HEK293 (cell line): ENCODE measurements around the gene LPP.

ENCODE experiments used
- CTCF ChIA-PET: fragments of 350-600 bp; formaldehyde crosslinking; extraction: SDS; loops from one replicate; lab custom pipeline; 2021; ENCODE audit warnings: antibody characterized with exemption; lab: Yijun Ruan, JAX
- POLR2A ChIA-PET: fragments of 300-600 bp; formaldehyde crosslinking; extraction: SDS; loops from one replicate; lab custom pipeline; 2020; ENCODE audit warnings: antibody characterized with exemption, inconsistent platforms; lab: Yijun Ruan, JAX
- H3K27ac ChIP-seq: fragments of 200-500 bp; sonication (Bioruptor generic); 2 replicates; pipeline ENCODE4 v1.5.1; 2014; ENCODE audit warnings: low read depth, low read length, control low read depth, inconsistent platforms; ENCODE audit errors: extremely low read depth
- H3K36me3 ChIP-seq, 2 experiments: fragments of 200-500 bp in 1 of 2; sonication (Bioruptor generic) in 1 of 2; 1 replicate in 1 of 2; 2 replicates in 1 of 2; pipeline ENCODE4 v1.5.1; 2014 to 2017; ENCODE audit warnings: inconsistent platforms in 2 of 2, low read length in 2 of 2; ENCODE audit not compliant: control insufficient read depth in 2 of 2, insufficient read depth in 1 of 2
- H3K4me1 ChIP-seq: fragments of 200-500 bp; sonication (Bioruptor generic); 2 replicates; pipeline ENCODE4 v1.5.1; 2014; ENCODE audit warnings: mild to moderate bottlenecking, low read length, inconsistent platforms; ENCODE audit not compliant: control insufficient read depth, insufficient read depth
- H3K4me3 ChIP-seq: 2 replicates; pipeline ENCODE4 v1.5.1; 2011; ENCODE audit warnings: low read depth, mild to moderate bottlenecking, control low read depth, low read length, moderate library complexity
- H3K9me3 ChIP-seq: fragments of 200-500 bp; sonication (Bioruptor generic); 2 replicates; pipeline ENCODE4 v1.5.1; 2014; ENCODE audit warnings: low read depth, low read length, inconsistent platforms; ENCODE audit not compliant: control insufficient read depth, insufficient read depth
- EGR2 ChIP-seq: fragments of 450-650 bp; formaldehyde crosslinking; IDR thresholded peaks from 2 replicates; pipeline ENCODE4 v1.5.1; 2016; ENCODE audit warnings: low read depth, missing biosample characterization, missing genetic modification characterization
- KLF9 ChIP-seq: fragments of 450-650 bp; formaldehyde crosslinking; IDR thresholded peaks from 2 replicates; pipeline ENCODE4 v1.5.1; 2016; ENCODE audit warnings: missing biosample characterization, missing genetic modification characterization, low read depth
- MEIS1 ChIP-seq: sonication (generic); formaldehyde crosslinking; IDR thresholded peaks from 2 replicates; pipeline ENCODE4 v1.8.1; 2022; ENCODE audit warnings: missing genetic modification reagents, mild to moderate bottlenecking, borderline replicate concordance
- OVOL3 ChIP-seq: fragments of 450-650 bp; formaldehyde crosslinking; IDR thresholded peaks from 2 replicates; pipeline ENCODE4 v1.5.1; 2016; ENCODE audit warnings: missing biosample characterization, missing genetic modification characterization
- SP2 ChIP-seq: fragments of 450-650 bp; formaldehyde crosslinking; IDR thresholded peaks from 2 replicates; pipeline ENCODE4 v1.5.1; 2016; ENCODE audit warnings: missing biosample characterization, missing genetic modification characterization
- TRIM28 ChIP-seq: IDR thresholded peaks from 2 replicates; pipeline ENCODE4 v1.6.1; 2011; ENCODE audit warnings: low read length, control low read depth, borderline replicate concordance
- ZBTB17 ChIP-seq: fragments of 450-650 bp; formaldehyde crosslinking; IDR thresholded peaks from 2 replicates; pipeline ENCODE4 v1.5.1; 2016; ENCODE audit warnings: missing biosample characterization, missing genetic modification characterization
- ZBTB20 ChIP-seq: fragments of 450-650 bp; formaldehyde crosslinking; IDR thresholded peaks from 2 replicates; pipeline ENCODE4 v1.5.1; 2016; ENCODE audit warnings: missing biosample characterization, missing genetic modification characterization
- ZBTB44 ChIP-seq: fragments of 450-650 bp; IDR thresholded peaks from 2 replicates; pipeline ENCODE4 v1.5.1; 2018; ENCODE audit warnings: missing biosample characterization, mild to moderate bottlenecking, missing genetic modification characterization
- ZBTB8A ChIP-seq: fragments of 450-650 bp; formaldehyde crosslinking; IDR thresholded peaks from 2 replicates; pipeline ENCODE4 v1.5.1; 2016; ENCODE audit warnings: missing biosample characterization, missing genetic modification characterization
- ZNF112 ChIP-seq: fragments of 450-650 bp; formaldehyde crosslinking; IDR thresholded peaks from 2 replicates; pipeline ENCODE4 v1.5.0; 2017; ENCODE audit warnings: missing biosample characterization, missing genetic modification characterization
- ZNF121 ChIP-seq: fragments of 450-650 bp; formaldehyde crosslinking; IDR thresholded peaks from 2 replicates; pipeline ENCODE4 v1.5.1; 2016; ENCODE audit warnings: missing biosample characterization, missing genetic modification characterization
- ZNF132 ChIP-seq: fragments of 450-650 bp; formaldehyde crosslinking; IDR thresholded peaks from 2 replicates; pipeline ENCODE4 v1.5.1; 2017; ENCODE audit warnings: missing biosample characterization, missing genetic modification characterization, borderline replicate concordance
- ZNF202 ChIP-seq: fragments of 450-650 bp; formaldehyde crosslinking; IDR thresholded peaks from 2 replicates; pipeline ENCODE4 v1.5.1; 2016; ENCODE audit warnings: missing biosample characterization, missing genetic modification characterization, borderline replicate concordance
- ZNF311 ChIP-seq: fragments of 450-650 bp; formaldehyde crosslinking; IDR thresholded peaks from 2 replicates; pipeline ENCODE4 v1.5.1; 2017; ENCODE audit warnings: missing biosample characterization, missing genetic modification characterization, borderline replicate concordance
- ZNF404 ChIP-seq: fragments of 450-650 bp; formaldehyde crosslinking; IDR thresholded peaks from 2 replicates; pipeline ENCODE4 v1.5.1; 2017; ENCODE audit warnings: missing biosample characterization, missing genetic modification characterization
- ZNF48 ChIP-seq: fragments of 450-650 bp; formaldehyde crosslinking; IDR thresholded peaks from 2 replicates; pipeline ENCODE4 v1.5.1; 2016; ENCODE audit warnings: missing biosample characterization, missing genetic modification characterization
- ZNF513 ChIP-seq: fragments of 450-650 bp; IDR thresholded peaks from 2 replicates; pipeline ENCODE4 v1.5.1; 2018; ENCODE audit warnings: missing biosample characterization, missing genetic modification characterization
- ZNF600 ChIP-seq: fragments of 450-650 bp; formaldehyde crosslinking; IDR thresholded peaks from 2 replicates; pipeline ENCODE4 v1.5.1; 2016; ENCODE audit warnings: missing biosample characterization, missing genetic modification characterization
- ZNF610 ChIP-seq: fragments of 450-650 bp; formaldehyde crosslinking; IDR thresholded peaks from 2 replicates; pipeline ENCODE4 v1.5.1; 2016; ENCODE audit warnings: missing biosample characterization, missing genetic modification characterization, borderline replicate concordance
- ZNF621 ChIP-seq: fragments of 450-650 bp; formaldehyde crosslinking; IDR thresholded peaks from 2 replicates; pipeline ENCODE4 v1.5.1; 2017; ENCODE audit warnings: missing biosample characterization, missing genetic modification characterization
- ZNF626 ChIP-seq: fragments of 450-650 bp; sonication (Bioruptor Pico); formaldehyde crosslinking; IDR thresholded peaks from 2 replicates; pipeline ENCODE4 v1.5.1; 2018; ENCODE audit warnings: missing biosample characterization, missing genetic modification characterization, inconsistent platforms
- ZNF629 ChIP-seq: fragments of 450-650 bp; formaldehyde crosslinking; IDR thresholded peaks from 2 replicates; pipeline ENCODE4 v1.5.1; 2017; ENCODE audit warnings: missing biosample characterization, missing genetic modification characterization
- ZSCAN16 ChIP-seq: fragments of 450-650 bp; formaldehyde crosslinking; IDR thresholded peaks from 2 replicates; pipeline ENCODE4 v1.5.1; 2016; ENCODE audit warnings: missing biosample characterization, missing genetic modification characterization
- TF ChIP-seq, protein P1 (sequence below): fragments of 450-650 bp; formaldehyde crosslinking; IDR thresholded peaks from 2 replicates; pipeline ENCODE4 v1.5.1; 2016; ENCODE audit warnings: missing biosample characterization, missing genetic modification characterization, low read depth
- TF ChIP-seq, protein P2 (sequence below): fragments of 450-650 bp; formaldehyde crosslinking; IDR thresholded peaks from 2 replicates; pipeline ENCODE4 v1.5.1; 2016; ENCODE audit warnings: missing biosample characterization, missing genetic modification characterization, borderline replicate concordance
- TF ChIP-seq, protein P3 (sequence below): fragments of 450-650 bp; formaldehyde crosslinking; IDR thresholded peaks from 2 replicates; pipeline ENCODE4 v1.5.1; 2017; ENCODE audit warnings: missing biosample characterization, missing genetic modification characterization

The LPP gene

DNA sequence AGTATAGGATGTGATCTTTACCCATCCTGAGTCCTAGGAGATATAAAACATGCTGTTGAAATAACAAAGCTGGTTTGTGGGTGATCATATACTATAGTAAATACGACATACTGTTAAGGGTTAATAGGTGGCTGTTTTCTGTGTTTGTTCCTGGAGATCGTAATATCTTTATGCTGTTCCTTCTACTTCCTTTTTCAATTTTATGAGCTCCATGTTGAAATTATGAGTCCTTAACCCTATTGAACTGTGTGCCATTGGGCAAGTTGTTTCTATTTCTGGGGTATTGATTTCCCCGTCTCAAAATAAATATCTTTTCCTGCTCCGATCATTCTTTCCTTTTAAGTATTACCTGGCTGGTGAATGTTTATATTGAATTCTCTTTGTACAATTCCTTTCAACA lies 115.1 kb downstream of the LPP start:
- Histone ChIP-seq H3K36me3 (no peaks in the 10 kb centered on the region), H3K4me3 (no peak overlapping the region), H3K27ac (no peak overlapping the region), H3K9me3 (no peaks in the 10 kb centered on the region), H3K4me1 (0 out of 2 replicates have a peak, but pooled peaks cover 12% of the 10 kb centered on the region)
- TF ChIP-seq, protein P1, sequence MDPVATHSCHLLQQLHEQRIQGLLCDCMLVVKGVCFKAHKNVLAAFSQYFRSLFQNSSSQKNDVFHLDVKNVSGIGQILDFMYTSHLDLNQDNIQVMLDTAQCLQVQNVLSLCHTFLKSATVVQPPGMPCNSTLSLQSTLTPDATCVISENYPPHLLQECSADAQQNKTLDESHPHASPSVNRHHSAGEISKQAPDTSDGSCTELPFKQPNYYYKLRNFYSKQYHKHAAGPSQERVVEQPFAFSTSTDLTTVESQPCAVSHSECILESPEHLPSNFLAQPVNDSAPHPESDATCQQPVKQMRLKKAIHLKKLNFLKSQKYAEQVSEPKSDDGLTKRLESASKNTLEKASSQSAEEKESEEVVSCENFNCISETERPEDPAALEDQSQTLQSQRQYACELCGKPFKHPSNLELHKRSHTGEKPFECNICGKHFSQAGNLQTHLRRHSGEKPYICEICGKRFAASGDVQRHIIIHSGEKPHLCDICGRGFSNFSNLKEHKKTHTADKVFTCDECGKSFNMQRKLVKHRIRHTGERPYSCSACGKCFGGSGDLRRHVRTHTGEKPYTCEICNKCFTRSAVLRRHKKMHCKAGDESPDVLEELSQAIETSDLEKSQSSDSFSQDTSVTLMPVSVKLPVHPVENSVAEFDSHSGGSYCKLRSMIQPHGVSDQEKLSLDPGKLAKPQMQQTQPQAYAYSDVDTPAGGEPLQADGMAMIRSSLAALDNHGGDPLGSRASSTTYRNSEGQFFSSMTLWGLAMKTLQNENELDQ (tag by site-specific recombination), result no peak
- TF ChIP-seq EGR2 (tag by site-specific recombination) (no peak), ZNF132 (tag by site-specific recombination) (no peak), ZNF626 (no peak), KLF9 (tag by site-specific recombination) (no peak), ZBTB8A (tag by site-specific recombination) (no peak), SP2 (tag by site-specific recombination) (no peak), ZNF513 (tag by site-specific recombination) (no peak), ZSCAN16 (tag by site-specific recombination) (no peak), ZNF311 (no peak), ZNF202 (tag by site-specific recombination) (no peak), ZBTB20 (no peak), ZNF610 (no peak), ZNF112 (no peak), MEIS1 (CRISPR knock-in tag) (no peak)
- ChIA-PET POLR2A (no interaction called here), CTCF (interaction anchor here (0.9 kb wide), 1 partner anchor 10 kb away, joined by 3 read pairs; no protein-coding TSS in a partner anchor)

- POLR2A ChIA-PET, result no interaction called here
- no peaks in the 10 kb centered on the region for H3K36me3 ChIP-seq
- CTCF ChIA-PET, result no interaction called here
- no peak overlapping the region for H3K4me3 ChIP-seq
- H3K9me3 ChIP-seq, result no peaks in the 10 kb centered on the region
- no peak overlapping the region for H3K27ac ChIP-seq
- H3K4me1 ChIP-seq, result 0 out of 2 replicates have a peak, but pooled peaks cover 12% of the 10 kb centered on the region
- TF ChIP-seq ZBTB17 (tag by site-specific recombination), result peak; percentile 93
- no peak for TF ChIP-seq ZNF202 (tag by site-specific recombination)
- TF ChIP-seq, protein P2, sequence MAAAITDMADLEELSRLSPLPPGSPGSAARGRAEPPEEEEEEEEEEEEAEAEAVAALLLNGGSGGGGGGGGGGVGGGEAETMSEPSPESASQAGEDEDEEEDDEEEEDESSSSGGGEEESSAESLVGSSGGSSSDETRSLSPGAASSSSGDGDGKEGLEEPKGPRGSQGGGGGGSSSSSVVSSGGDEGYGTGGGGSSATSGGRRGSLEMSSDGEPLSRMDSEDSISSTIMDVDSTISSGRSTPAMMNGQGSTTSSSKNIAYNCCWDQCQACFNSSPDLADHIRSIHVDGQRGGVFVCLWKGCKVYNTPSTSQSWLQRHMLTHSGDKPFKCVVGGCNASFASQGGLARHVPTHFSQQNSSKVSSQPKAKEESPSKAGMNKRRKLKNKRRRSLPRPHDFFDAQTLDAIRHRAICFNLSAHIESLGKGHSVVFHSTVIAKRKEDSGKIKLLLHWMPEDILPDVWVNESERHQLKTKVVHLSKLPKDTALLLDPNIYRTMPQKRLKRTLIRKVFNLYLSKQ, result no peak
- TF ChIP-seq, protein P3, sequence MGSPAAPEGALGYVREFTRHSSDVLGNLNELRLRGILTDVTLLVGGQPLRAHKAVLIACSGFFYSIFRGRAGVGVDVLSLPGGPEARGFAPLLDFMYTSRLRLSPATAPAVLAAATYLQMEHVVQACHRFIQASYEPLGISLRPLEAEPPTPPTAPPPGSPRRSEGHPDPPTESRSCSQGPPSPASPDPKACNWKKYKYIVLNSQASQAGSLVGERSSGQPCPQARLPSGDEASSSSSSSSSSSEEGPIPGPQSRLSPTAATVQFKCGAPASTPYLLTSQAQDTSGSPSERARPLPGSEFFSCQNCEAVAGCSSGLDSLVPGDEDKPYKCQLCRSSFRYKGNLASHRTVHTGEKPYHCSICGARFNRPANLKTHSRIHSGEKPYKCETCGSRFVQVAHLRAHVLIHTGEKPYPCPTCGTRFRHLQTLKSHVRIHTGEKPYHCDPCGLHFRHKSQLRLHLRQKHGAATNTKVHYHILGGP, result peak; percentile 92
- no peak for TF ChIP-seq ZNF404 (tag by site-specific recombination)
- TF ChIP-seq OVOL3 (tag by site-specific recombination), result no peak
- no peak for TF ChIP-seq TRIM28
- TF ChIP-seq ZNF629 (tag by site-specific recombination), result no peak
- no peak for TF ChIP-seq ZNF121 (tag by site-specific recombination)
- TF ChIP-seq ZBTB44 (tag by site-specific recombination), result peak; percentile 58
- no peak for TF ChIP-seq ZNF48 (tag by site-specific recombination)
- no peak for TF ChIP-seq ZNF621
- TF ChIP-seq ZNF600 (tag by site-specific recombination), result peak; percentile 65; the same call in 1 of the 2 replicates
Measured at GRCh38 chr3:188270423-188270972, 116.5 kb downstream of the LPP start.
